SW480 (cell line): ENCODE measurements around the gene GPAT3.
"Not testable (repeated sequence)": the region's sequence is repeated elsewhere in the genome, so short reads cannot be mapped to it uniquely, and the experiment has no call there.

Experiments
- DNase-seq: peaks from one replicate; pipeline ENCODE4 v3.0.0-alpha.2; 2016; ENCODE audit warnings: low spot score

Gene GPAT3

GRCh38 chr4:83552083-83552482 lies 16.2 kb downstream of the GPAT3 start:
- DNase-seq = no peak

DNA sequence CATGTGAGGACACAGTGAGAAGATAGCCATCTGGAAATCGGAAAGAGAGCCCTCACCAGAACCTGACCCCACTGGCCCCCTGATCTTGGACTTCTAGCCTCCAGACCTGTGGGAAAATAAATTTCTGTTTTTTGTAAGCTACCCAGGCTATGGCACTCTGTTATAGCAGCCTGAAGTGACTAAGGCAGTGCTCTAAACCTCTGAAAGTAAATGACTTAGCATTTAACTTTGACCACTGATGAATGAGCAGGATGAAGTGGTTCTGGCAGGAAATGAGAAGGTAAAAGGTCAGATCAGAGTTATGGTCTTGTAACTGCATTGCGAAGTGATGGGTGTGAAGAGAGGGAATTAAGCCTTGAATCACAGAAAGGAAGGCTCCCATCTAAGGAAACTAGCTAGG lies 17.0 kb downstream of the GPAT3 start:
- no peak for DNase-seq

DNA sequence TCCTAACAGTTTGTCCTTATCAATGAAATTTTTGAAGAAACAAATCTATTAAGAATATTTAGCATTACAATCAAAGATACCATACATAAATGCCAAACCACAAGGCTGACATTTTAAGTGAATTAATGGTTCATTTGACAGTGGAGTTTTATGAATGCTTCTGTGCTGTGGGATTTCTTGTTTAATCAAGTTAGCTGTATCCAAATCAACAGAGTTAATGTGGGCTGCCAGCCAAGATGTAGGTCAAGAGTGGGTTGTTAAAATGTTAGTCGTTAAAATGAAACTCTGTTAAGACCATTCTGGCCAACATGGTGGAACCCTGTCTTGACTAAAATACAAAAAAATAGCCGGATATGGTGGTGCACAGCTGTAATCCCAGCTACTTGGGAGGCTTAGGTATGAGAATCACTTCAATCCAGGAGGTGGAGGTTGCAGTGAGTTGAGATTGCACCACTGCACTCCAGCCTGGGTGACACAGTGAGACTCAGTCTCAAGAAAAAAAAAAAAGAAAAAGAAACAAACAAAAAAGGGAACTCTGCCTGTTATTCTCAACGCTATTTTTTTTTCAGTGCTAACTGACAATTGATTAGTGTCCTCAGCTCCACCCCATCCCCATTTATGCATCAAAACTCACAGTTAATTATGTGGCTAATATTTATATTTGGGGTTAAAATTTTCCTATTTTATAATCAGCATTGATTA lies 20.2 kb downstream of the GPAT3 start:
- no peak for DNase-seq

GRCh38 chr4:83556816-83557215 lies 20.9 kb downstream of the GPAT3 start:
- DNase-seq = no peak

- no peak for DNase-seq
These were observed 22.2 kb downstream of the GPAT3 start for GRCh38 chr4:83558059-83558653.

DNA sequence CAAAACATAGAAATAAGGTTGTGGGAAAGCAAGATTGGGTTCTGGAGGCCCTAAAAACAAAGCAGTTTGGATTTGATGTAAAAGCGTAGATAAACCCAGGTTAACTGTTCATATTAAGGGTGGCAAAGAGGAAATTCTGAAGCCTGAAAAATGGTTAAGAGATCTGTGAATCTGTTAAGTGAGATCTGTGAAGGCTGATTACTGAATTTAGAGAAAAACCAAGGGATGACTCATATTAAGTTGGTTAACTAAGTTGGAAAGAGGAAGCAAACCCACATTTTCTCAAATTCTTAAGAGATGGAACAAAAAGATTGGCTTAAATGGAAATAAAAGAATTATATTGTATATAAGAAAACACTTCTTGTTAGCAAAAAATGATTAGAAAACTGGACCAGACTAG lies 22.8 kb downstream of the GPAT3 start:
- no peak for DNase-seq

GRCh38 chr4:83560523-83560922 lies 24.6 kb downstream of the GPAT3 start:
- no peak for DNase-seq

- DNase-seq = peak; percentile 85
These were observed 25.5 kb downstream of the GPAT3 start for GRCh38 chr4:83561381-83561780.

DNA sequence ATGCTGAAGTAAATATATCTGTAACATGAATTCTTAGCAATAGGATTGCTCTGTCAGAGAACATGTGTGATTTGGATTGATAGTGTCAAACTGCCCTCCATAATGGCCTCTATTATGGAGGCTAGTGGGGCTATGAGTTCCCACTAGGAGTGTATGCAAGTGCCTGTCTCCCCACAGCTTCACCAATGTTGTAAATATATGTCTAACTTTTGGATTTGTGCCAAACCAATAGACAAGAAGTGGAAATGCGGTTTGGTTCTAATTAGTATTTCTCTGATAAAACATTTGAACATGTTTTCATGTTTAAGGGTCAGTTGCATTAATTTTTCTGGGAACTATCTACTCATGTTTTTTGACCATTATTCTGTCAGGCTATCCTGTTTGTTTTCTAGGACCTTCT lies 28.1 kb downstream of the GPAT3 start:
- DNase-seq = no peak

DNA sequence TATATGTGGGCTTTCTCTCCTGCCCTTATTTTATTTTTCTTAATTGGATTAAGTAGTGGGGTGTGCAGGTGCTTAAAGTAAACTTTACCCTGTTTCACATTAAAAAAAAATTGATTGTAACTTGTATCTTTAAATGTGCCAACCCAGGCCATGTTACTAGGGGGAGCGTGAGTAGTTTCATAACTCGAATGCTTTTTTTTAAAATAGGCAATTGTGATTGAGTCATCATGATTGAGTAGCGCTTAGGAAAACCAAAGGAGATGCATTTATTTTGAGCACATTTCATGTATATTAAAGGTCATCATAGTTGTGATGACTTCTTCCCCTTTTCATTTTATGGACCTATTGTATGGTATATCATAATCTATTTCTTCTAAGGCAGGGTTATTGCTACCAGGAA lies 32.2 kb downstream of the GPAT3 start:
- DNase-seq = no peak

DNA sequence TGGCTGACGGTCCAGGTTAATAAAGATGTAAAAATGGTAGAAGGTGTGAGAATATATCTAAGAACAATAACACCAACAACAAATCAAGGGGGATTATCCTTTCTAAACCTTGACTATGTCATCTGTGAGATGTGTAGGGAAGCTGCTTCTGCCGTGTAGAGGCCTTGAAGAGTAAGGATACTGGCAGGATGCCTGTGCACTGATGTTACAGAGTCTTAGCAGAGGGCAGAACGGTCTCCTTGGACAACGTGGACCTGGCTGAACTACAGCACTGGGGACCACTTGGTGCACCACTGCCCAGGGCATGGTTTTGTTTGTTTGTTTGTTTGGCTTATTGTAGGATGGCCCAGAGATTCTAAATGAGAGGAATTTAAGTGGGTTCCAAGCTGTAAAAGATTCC lies 33.5 kb downstream of the GPAT3 start:
- no peak for DNase-seq

DNA sequence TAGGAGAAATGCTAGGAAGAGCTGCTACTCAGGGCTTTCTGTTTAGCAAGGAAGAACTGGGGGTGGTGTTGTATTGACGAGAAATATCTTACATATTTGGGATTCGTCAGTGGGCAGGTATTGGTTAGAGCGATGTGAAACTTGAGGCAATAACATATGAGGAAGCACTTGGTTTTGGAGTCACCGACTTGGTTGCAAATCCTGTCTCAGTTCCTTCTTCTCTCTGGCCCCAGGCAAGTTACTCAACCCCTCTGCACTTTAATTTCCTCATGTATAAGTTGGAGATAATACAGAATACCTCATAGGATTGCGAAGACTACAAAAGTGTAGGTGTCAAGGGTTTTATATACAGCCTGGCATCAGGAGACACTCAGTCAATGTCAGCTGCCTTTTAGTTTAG lies 34.1 kb downstream of the GPAT3 start:
- no peak for DNase-seq

- no peak for DNase-seq
These were observed 36.9 kb downstream of the GPAT3 start for GRCh38 chr4:83572848-83573247.

- no peak for DNase-seq
These were observed 38.3 kb downstream of the GPAT3 start for GRCh38 chr4:83574247-83574646.

DNA sequence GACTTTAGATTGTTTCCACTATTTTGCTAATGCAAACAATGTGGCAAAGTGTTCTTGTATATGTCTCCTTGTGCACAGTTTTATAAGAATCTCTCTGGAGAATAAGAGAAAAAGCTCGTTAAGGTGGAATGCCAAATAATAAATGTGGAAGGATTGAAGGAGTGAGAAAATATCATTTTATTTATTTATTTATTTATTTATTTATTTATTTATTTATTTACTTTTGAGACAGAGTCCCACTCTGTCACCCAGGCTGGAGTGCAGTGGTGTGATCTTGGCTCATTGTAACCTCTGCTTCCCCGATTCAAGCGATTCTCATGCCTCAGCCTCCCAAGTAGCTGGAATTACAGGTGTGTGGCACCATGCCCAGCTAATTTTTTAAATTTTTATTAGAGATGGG lies 40.3 kb downstream of the GPAT3 start:
- DNase-seq = not testable (repeated sequence)

DNA sequence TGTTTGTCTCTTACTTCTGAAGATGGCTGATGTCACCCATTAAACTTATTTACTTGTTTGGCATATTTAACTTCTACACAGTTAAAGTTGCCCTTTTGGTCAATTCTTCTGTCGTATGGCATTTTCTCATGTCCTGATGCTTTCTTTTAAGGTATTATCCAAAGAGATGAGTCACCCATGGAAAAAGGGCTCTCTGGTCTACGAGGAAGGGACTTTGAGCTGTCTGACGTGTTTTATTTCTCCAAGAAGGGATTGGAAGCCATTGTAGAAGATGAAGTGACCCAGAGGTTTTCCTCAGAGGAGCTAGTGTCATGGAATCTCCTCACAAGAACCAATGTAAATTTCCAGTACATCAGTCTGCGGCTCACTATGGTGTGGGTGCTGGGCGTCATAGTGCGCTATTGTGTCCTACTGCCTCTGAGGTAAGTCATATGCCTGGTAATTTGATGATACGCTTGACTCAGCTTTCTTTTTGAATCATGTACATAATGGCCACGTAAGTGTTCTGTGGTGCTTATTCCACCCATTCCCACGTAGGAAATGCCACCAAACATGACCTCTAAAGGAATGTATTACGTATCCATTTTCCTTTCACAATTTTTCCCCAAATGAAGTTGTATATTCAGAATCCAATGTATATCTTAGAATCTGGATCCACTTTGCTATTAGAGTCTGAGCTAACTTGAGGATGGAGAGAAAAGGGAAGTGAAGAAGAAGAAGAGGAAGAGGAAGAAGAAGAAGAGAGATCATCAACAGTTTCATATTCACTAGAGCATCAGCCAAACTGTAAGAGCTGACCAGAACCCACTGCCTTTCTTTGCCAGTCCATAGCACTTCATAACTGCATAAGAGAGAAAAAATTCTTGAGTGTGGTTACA lies 45.7 kb downstream of the GPAT3 start:
- no peak for DNase-seq

DNA sequence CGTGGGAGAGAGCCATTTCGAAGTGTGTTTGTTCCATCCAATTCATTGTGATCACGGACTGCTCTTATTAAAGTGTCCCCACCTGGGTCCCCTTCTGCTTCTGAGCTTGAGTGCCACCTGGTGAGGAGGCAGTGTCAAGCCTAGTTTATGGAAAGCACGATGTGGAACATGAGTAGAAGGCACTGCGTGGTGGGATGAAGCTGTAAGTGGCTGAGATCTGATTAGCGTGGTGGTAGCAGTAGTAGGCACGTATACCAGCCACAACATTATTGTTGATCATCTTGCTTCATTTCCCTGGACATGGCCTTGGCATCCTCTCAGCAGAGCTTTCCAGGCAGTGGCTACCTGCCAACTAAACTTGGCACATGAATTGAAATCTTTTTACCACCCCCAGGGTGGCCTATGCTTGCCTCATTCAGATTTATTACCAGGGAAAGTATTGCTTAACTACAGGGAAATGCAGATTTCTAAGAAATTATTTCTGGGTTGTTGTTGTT lies 46.4 kb downstream of the GPAT3 start:
- peak; percentile 35 for DNase-seq

DNA sequence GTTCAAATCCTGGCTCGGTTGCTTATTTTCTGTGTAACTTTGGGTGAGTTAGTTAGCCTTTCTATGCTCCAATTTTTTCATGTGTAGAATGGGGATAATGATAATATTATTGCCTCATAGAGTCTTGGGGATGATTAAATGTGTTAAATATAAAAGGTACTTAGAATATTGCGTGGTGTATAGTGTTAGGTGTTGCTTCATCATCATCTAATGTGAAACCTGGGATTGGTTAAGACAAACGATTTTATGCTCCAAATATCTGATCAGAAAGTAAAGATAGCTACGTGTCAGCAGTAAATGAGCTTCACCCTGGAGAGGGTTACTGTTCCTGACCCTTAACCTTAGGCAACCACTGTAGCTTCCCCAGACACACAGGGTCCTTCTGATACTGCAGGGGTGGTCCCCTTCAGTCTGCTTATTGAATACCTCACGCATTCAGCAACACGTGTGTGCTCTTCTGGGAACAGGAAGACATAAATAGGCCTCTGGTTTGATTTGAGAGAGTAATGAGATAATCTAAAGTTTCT lies 50.1 kb downstream of the GPAT3 start:
- DNase-seq = no peak

DNA sequence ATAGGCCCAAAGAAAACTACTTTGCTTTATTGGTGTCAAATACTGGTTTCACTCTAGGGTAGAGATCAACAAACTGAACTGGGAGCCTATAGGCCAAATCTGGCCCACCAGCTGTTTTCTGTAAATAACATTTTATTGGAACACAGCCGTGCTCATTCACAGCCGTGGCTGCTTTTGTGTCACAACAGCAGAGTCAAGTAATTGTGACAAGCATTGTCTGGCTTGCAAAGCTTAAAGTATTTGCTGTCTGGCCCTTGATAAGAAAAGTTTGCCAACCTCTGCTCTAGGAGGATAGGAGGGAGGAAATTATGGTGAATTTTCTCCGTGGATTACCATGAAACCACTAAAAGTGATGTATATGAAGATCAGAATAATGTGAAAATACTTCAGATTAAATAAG lies 53.4 kb downstream of the GPAT3 start:
- no peak for DNase-seq

GRCh38 chr4:83591056-83591455 lies 55.1 kb downstream of the GPAT3 start:
- no peak for DNase-seq

DNA sequence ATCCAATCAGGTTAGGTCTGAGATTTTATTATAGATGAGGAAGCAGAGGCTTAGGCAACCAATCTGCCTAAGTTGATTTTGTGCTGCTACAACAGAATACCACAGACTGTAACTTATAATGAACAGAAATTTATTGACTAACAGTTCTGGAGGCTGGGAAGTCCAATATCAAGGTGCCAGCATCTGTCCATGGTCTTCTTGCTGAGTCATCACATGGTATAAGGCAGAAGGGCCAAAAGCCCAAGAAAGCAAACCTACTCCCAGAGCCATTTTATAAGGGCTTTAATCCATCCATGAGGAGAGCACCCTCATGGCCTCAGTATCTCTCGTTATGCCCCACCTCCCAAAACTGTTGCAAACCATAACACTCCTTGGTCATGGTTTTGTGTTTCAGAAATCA lies 55.8 kb downstream of the GPAT3 start:
- no peak for DNase-seq

DNA sequence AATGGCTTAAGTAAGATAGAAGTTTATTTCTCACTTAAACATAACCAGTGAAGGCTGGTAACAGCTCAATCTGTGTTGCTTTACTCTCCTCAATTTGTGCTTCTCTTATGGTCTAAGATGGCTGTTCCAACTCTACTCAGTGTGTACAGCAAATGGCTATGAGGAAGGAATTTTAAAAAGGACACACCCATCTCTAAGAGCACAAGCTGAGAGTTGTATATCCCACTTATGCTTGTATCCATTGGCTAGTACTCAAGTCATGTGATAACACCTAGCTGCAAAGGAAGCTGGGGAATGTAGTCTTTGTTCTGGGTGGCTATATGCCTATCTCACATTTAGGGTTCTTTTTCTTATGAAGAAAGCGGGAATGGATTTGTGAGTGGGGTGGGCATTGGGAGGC lies 63.3 kb downstream of the GPAT3 start:
- peak; percentile 52 for DNase-seq

GRCh38 chr4:83603129-83603528 lies 67.2 kb downstream of the GPAT3 start:
- no peak for DNase-seq
